Measurements from ENCODE around the gene XPO5. TPM values are rescaled to one million over a fixed set of nuclear protein-coding genes. Genes with fewer than 3 reads are reported as not detected.

The XPO5 gene
- total and polyA plus RNA-seq, 9 of the 15 experiments (the other 6 are each of a cell fraction or from before 2014, with no cell fraction given): 36.0 to 170 (median 99.1) TPM

- no peak; the same call in 1 of the 2 replicates for TF ChIP-seq MGA (IDR thresholded peaks at IDR 0.05)
- peak; percentile 99 for TF ChIP-seq ZNF24 (IDR thresholded peaks at IDR 0.05)
- TF ChIP-seq CREBBP (IDR thresholded peaks at IDR 0.05; ENCODE audit: low read depth, low read length): no peak
- TF ChIP-seq PBX2 (CRISPR knock-in tag; IDR thresholded peaks at IDR 0.05; ENCODE audit: low read depth): no peak
- TF ChIP-seq PBX2 (tag; conservative IDR thresholded peaks at IDR 0.05; ENCODE audit: low read depth): no peak; the same call in 1 of the 2 replicates
- TF ChIP-seq PKNOX1 (IDR thresholded peaks at IDR 0.05): peak; percentile 79
- no peak; the same call in 1 of the 2 replicates for TF ChIP-seq MTF1 (CRISPR knock-in tag; IDR thresholded peaks at IDR 0.05; ENCODE audit: borderline replicate concordance)
- TF ChIP-seq RCOR1 (IDR thresholded peaks at IDR 0.05; ENCODE audit: borderline replicate concordance in 1 of 2, low read depth in 2 of 2, low read length in 2 of 2): peak in 1 of 2 experiments; percentile 84; a peak in 2 of 4 replicates
- peak; percentile 49; the same call in 1 of the 2 replicates for TF ChIP-seq DEAF1 (CRISPR knock-in tag; IDR thresholded peaks at IDR 0.05)
- no peak for TF ChIP-seq ZSCAN29 (IDR thresholded peaks at IDR 0.05)
- no peak for TF ChIP-seq GATAD2B (IDR thresholded peaks at IDR 0.05; ENCODE audit: borderline replicate concordance)
Measured at GRCh38 chr6:43570876-43571441, 4.9 kb downstream of the XPO5 start (continued).
